ENCODE data around the gene MAG. TPM values are rescaled to one million over a fixed set of nuclear protein-coding genes. Genes with fewer than 3 reads are reported as not detected.

Gene MAG
- total RNA-seq, 1 experiment from 2014 or later, result not detected

GRCh38 chr19:35251456-35251855 lies 40.5 kb upstream of the MAG start:
- H3K4me2 ChIP-seq (ENCODE audit: insufficient read depth, insufficient read length, low read length), result no peak overlapping the region
- H2BK20ac ChIP-seq (ENCODE audit: low read depth, low read length, poor library complexity, severe bottlenecking), result no peak overlapping the region
- H3T11ph ChIP-seq (ENCODE audit: low read length), result no peak overlapping the region
- H3K27ac ChIP-seq (ENCODE audit: insufficient read length, low read depth, low read length), result no peak overlapping the region
- H4K20me1 ChIP-seq (ENCODE audit: control insufficient read depth, insufficient read depth, insufficient read length), result peaks cover 6% of the 10 kb centered on the region
- H3K56ac ChIP-seq (ENCODE audit: insufficient read length, low read depth, low read length), result no peak overlapping the region
- peaks cover 7% of the 10 kb centered on the region for H3K23me2 ChIP-seq (ENCODE audit: insufficient read length, low read depth, low read length, poor library complexity, severe bottlenecking)
- no peak overlapping the region for H3K23ac ChIP-seq (ENCODE audit: insufficient read length, low read depth, low read length)
- no peak overlapping the region for H4K8ac ChIP-seq (replicated peaks; ENCODE audit: insufficient read length, low read depth, low read length)
- no peak overlapping the region for H2BK15ac ChIP-seq (ENCODE audit: low read depth, low read length)
- H3K9me3 ChIP-seq (ENCODE audit: control insufficient read depth, low read depth, low read length), result no peaks in the 10 kb centered on the region
- no peak overlapping the region for H2BK120ac ChIP-seq (ENCODE audit: low read depth, low read length, poor library complexity, severe bottlenecking)
- no peak overlapping the region for H3K14ac ChIP-seq (ENCODE audit: insufficient read depth, low read length)
- no peak for DNase-seq
- no CpG with 5 or more reads among the region's 2 CpGs for WGBS (ENCODE audit: extremely low coverage, insufficient read length, low lambda C conversion rate)
- H3K27me3 ChIP-seq (ENCODE audit: insufficient read depth, low read length), result no peaks in the 10 kb centered on the region
- Mint-ChIP-seq H3K36me3 (ENCODE audit: insufficient read depth in 1 of 3, low read depth in 3 of 3) (peaks cover 48 to 71% (median 65%) of the 10 kb centered on the region in 3 experiments), H3K27ac (no peak overlapping the region), H3K4me1 (peaks cover 37 to 39% of the 10 kb centered on the region in 2 experiments), H3K9me3 (no peaks in the 10 kb centered on the region; a peak in 1 of 5 replicates), H3K4me3 (peak overlapping the region; percentile 34 to 51; a peak in 2 of 5 replicates), H3K27me3 (ENCODE audit: low read depth) (no peaks in the 10 kb centered on the region; the same call in 1 of the 2 replicates)
- peaks cover 14% of the 10 kb centered on the region for H3K79me1 ChIP-seq (ENCODE audit: insufficient read depth, low read depth, low read length, poor library complexity, severe bottlenecking)
- no peaks in the 10 kb centered on the region; the same call in 1 of the 2 replicates for H3K4me1 ChIP-seq (ENCODE audit: insufficient read depth, low read length)
- H4K91ac ChIP-seq (ENCODE audit: insufficient read length, low read depth, low read length), result no peak overlapping the region
- H2AFZ ChIP-seq (ENCODE audit: low read length), result no peak overlapping the region
- no peak overlapping the region for H4K5ac ChIP-seq (ENCODE audit: insufficient read length, low read depth, low read length)
- TF ChIP-seq, protein P1, sequence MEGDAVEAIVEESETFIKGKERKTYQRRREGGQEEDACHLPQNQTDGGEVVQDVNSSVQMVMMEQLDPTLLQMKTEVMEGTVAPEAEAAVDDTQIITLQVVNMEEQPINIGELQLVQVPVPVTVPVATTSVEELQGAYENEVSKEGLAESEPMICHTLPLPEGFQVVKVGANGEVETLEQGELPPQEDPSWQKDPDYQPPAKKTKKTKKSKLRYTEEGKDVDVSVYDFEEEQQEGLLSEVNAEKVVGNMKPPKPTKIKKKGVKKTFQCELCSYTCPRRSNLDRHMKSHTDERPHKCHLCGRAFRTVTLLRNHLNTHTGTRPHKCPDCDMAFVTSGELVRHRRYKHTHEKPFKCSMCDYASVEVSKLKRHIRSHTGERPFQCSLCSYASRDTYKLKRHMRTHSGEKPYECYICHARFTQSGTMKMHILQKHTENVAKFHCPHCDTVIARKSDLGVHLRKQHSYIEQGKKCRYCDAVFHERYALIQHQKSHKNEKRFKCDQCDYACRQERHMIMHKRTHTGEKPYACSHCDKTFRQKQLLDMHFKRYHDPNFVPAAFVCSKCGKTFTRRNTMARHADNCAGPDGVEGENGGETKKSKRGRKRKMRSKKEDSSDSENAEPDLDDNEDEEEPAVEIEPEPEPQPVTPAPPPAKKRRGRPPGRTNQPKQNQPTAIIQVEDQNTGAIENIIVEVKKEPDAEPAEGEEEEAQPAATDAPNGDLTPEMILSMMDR (conservative IDR thresholded peaks at IDR 0.05), result no peak
- peaks cover 15% of the 10 kb centered on the region; the same call in 1 of the 2 replicates for H3K79me2 ChIP-seq (ENCODE audit: insufficient read depth, low read length)
- no peak overlapping the region for H3K4ac ChIP-seq (ENCODE audit: low read depth, low read length)
- no peak overlapping the region for H2BK5ac ChIP-seq (ENCODE audit: insufficient read length, low read length)
- H2BK12ac ChIP-seq (ENCODE audit: insufficient read length, low read depth, low read length), result no peak overlapping the region
- no peak overlapping the region for H3K18ac ChIP-seq (ENCODE audit: insufficient read length, low read depth, low read length)
- no peak overlapping the region for H3K9ac ChIP-seq (ENCODE audit: extremely low read depth, insufficient read length, low read length)
- no peak overlapping the region for H2AK5ac ChIP-seq (ENCODE audit: insufficient read length, low read length)

All from H9 (cell line).